Ectodermal cell (in vitro differentiated cells): ENCODE data around the gene RPP40.

Experiments used
- H3K27ac ChIP-seq: 2 replicates; pipeline ENCODE4 v1.7.0; 2013; ENCODE audit warnings: mild to moderate bottlenecking, low read depth, low read length; ENCODE audit not compliant: insufficient read depth, poor library complexity, severe bottlenecking
- H3K27me3 ChIP-seq: 2 replicates; pipeline ENCODE4 v1.7.0; 2013; ENCODE audit warnings: mild to moderate bottlenecking, low read length; ENCODE audit not compliant: insufficient read depth, control insufficient read depth, poor library complexity, severe bottlenecking
- H3K36me3 ChIP-seq: one replicate; pipeline ENCODE4 v1.7.0; 2013; ENCODE audit warnings: low read length; ENCODE audit not compliant: control insufficient read depth, insufficient read depth
- H3K4me1 ChIP-seq: one replicate; pipeline ENCODE4 v1.7.0; 2013; ENCODE audit warnings: low read length; ENCODE audit not compliant: control insufficient read depth, insufficient read depth
- H3K4me3 ChIP-seq: 2 replicates; pipeline ENCODE4 v1.7.0; 2013; ENCODE audit warnings: low read depth, low read length, control low read depth; ENCODE audit not compliant: insufficient read depth
- H3K9me3 ChIP-seq: 2 replicates; pipeline ENCODE4 v1.7.0; 2013; ENCODE audit warnings: mild to moderate bottlenecking, low read length, moderate library complexity; ENCODE audit not compliant: control insufficient read depth
- WGBS, 2 experiments: methylation state at CpG; one replicate each; pipeline ENCODE4 v1.1.7; 2013; ENCODE audit warnings: missing lambda C conversion rate in 2 of 2; 5-methylcytosine and 5-hydroxymethylcytosine counted together

RPP40 gene

DNA sequence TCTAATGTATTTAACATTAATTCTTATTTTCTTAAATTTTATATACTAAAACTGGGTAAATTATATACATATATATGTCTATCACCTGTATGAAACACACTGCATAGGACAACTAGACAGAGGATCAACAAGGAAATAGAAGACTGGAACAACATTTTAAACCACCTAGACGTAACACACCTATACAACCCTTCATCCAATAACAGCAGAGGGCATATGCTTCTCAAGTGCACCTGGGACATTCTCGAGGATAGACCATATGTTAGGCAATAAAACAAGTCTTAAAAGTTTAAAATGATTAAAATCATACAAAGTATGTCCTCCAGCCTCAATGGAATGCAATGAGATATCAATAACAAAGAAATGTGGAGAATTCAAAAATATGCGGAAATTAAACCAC is 45.2 kb downstream of the RPP40 start:
- 78 to 95% methylated on average over 2 of the region's 3 CpGs for WGBS, 2 experiments
- Histone ChIP-seq H3K9me3 (no peaks in the 10 kb centered on the region), H3K4me3 (no peak overlapping the region), H3K27me3 (no peaks in the 10 kb centered on the region), H3K27ac (no peak overlapping the region), H3K36me3 (no peaks in the 10 kb centered on the region), H3K4me1 (no peaks in the 10 kb centered on the region)

DNA sequence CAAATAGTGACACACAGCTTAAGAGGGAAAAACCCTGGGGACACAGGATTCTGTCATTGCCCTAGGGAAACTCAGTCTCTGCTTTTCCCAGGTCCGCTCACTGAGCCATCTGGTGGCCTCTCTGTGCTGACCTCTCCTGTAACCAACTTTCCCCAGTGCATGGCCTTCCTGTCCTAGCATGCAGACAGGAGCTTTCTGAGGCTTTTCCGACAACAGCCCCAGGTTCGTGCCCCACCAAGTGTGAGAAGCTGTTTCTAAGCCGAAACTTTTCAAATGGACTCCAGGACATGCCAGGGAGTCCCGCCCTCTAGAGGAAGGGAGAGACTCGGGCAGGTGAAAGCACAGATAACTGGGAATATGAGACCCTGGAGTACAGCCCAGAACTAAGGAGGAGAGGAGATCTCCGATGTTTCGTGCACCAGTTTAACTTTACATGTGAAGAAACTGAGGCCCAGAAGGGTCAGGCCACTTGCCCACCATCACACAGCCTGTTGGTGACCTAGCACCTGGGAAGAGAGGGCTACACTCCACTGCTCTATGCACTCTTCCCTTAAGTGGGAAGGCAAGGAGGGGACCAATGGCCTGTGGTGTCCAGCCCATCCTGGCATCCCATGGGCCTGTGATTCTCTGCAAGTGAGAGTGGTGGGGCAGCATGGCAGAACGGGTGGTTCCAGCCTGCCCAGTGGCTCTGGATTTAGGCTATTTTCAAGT is 46.2 kb downstream of the RPP40 start:
- Histone ChIP-seq H3K36me3 (no peaks in the 10 kb centered on the region), H3K4me1 (no peaks in the 10 kb centered on the region), H3K9me3 (no peaks in the 10 kb centered on the region), H3K27me3 (no peaks in the 10 kb centered on the region), H3K27ac (no peak overlapping the region), H3K4me3 (no peak overlapping the region)
- whole genome bisulfite sequencing, 2 experiments: 82 to 83% methylated on average over 9 of the region's 9 CpGs

DNA sequence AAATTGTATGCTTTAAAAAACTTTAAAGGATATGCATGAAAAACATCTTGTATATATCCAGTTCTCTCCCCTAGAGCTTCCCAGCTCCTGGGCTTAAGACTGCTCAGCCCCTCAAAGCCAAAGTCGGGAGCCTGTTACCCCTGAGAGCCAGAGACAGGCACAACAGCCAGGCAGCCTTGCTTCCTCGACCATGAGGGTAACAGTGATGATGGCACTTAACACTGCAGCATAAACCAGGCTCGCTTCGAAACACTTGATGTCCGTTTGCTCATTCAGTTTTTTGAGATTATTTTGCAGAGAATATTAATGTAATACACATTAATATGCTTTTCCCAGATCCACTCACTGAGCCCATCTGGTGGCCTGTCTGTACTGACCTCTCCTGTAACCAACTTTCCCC is 47.2 kb downstream of the RPP40 start:
- Histone ChIP-seq H3K9me3 (no peaks in the 10 kb centered on the region), H3K27ac (no peak overlapping the region), H3K27me3 (no peaks in the 10 kb centered on the region), H3K4me3 (no peak overlapping the region), H3K36me3 (no peaks in the 10 kb centered on the region), H3K4me1 (no peaks in the 10 kb centered on the region)
- WGBS, 2 experiments: 94 to 96% methylated on average over 4 to 5 of the region's 5 CpGs

DNA sequence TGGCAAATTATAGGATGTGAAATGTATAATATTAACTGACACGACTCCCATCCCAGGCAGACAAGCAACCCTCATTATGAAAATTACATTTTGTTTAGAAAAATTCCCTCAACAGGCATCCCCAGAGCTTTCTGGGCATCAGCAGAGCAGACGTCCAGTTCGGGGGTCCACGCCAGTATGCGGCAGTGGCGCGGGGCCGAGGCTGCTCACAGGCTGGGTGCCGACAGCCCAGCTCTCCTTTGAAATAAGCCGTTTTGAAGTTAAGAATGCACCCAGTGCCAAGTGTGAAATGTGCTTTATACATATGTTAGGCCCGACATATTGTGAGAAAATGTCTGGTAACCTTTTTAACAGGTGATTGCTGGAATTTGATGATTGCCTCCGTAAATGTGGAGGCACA is 50.4 kb downstream of the RPP40 start:
- no peak overlapping the region for H3K27ac ChIP-seq
- no peak overlapping the region for H3K4me3 ChIP-seq
- WGBS, 2 experiments: 96% methylated on average over 11 to 12 of the region's 12 CpGs
- no peaks in the 10 kb centered on the region for H3K9me3 ChIP-seq
- H3K4me1 ChIP-seq: no peaks in the 10 kb centered on the region
- no peaks in the 10 kb centered on the region for H3K36me3 ChIP-seq
- no peaks in the 10 kb centered on the region for H3K27me3 ChIP-seq

DNA sequence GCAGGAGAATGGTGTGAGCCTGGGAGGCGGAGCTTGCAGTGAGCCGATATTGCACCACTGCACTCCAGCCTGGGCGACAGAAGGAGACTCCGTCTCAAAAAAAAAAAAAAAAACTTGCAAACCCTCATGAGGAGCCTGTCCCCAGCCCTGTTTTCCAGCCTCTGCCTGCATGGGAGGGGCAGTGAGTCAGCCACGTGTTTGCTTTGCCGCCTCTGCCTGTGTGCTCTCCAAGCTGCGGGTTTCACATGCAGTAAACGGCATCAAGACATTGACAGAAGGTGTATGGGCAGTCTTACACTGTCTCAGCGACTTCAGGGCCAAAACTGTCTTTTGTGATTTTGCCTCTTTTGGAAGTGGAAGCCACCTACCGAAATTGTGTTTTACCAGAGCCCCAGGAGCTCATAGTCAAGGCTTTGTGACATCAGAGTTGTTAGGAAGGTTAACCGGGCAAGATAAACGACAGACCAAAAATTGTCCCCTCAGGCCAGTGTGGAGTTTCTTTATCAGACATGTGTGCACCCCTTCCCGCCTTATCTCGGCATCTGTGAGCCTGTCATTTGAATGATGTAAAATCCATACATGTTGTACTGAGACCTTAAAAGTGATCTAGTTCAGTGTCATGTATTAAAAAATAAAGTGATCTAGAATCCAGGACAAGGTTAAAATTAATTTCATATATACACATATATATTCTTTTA is 52.9 kb downstream of the RPP40 start:
- H3K27me3 ChIP-seq: no peaks in the 10 kb centered on the region
- WGBS, 2 experiments: 92 to 93% methylated on average over 14 of the region's 14 CpGs
- H3K27ac ChIP-seq: no peak overlapping the region
- no peaks in the 10 kb centered on the region for H3K4me1 ChIP-seq
- peaks cover 2% of the 10 kb centered on the region for H3K36me3 ChIP-seq
- no peak overlapping the region for H3K4me3 ChIP-seq
- no peaks in the 10 kb centered on the region for H3K9me3 ChIP-seq

DNA sequence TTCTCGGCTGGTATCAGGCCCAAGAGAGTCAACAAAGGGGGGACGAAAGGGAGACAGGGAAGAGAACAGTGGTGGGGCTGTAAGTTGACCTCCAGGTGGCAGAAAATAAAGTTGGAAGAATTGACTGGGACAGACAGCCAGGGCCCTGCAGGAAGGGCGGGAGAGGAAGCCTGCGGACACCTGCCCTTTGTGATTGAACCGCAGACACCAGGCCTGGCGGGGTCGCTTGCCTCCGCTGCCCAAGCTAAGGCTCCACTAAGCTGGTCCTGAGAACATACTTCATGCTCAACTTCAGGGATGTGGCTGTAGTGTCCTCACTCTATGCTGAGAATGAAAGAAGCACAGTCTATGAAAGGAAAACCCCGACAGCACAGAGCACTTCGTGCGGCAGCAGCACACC is 53.8 kb downstream of the RPP40 start:
- no peaks in the 10 kb centered on the region for H3K27me3 ChIP-seq
- no peak overlapping the region for H3K27ac ChIP-seq
- H3K9me3 ChIP-seq: no peaks in the 10 kb centered on the region
- 93 to 94% methylated on average over 11 of the region's 11 CpGs for WGBS, 2 experiments
- H3K4me3 ChIP-seq: no peak overlapping the region
- H3K4me1 ChIP-seq: no peaks in the 10 kb centered on the region
- peaks cover 7% of the 10 kb centered on the region for H3K36me3 ChIP-seq

DNA sequence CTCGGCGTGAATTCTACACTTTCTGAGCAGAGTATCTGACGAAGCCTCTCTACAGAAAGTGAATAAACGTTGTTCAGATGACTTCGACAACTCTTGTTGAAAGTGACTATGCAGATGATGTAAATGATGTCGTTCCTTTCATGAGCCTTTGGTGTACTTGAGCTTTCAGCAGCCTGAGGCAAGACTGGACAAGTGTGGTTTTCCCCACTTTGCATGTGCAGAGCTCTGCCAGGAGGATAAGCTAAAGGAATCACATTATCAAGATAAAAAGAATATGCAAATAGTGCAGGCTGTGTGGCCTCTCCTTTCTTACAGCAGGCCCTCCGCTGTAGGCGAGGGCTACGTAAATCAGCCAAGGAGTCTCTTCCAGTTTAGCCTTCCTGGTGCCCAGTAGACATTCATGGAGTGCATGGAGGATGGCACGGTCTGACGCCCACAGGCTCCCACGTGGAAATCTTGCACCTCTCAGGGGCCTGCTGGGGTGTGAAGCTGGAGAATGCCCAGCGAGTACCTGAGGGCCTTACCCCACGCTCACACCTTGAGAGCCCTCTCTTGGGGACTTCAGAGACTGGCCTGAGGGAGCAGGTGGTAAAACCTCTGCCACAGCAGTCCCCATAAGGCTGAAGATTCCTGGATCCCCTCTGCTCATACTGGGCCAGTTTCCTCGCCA is 54.9 kb downstream of the RPP40 start:
- 88 to 89% methylated on average over 15 of the region's 15 CpGs for WGBS, 2 experiments
- Histone ChIP-seq H3K4me3 (no peak overlapping the region), H3K27ac (no peak overlapping the region), H3K4me1 (no peaks in the 10 kb centered on the region), H3K36me3 (peaks cover 13% of the 10 kb centered on the region), H3K9me3 (no peaks in the 10 kb centered on the region), H3K27me3 (no peaks in the 10 kb centered on the region)

DNA sequence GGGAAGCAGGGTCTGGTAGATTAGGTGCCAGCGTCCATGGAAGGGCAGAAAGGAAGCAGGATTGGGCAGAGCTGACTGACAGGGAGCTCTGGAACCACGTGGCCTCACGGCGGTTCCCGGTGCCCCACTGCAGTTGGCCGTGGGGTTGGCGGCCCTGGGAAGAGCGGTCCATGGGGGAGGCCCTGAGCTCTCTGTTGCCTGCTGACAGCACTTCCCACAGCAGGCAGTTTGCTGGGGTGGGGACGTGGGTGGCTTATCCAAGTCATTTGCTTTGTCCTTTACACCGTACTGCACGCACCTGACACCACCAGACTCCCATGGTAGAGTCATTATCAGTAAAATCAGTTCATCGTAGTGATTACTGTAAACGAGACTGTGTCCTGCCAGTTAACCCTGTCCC is 56.1 kb downstream of the RPP40 start:
- 92 to 93% methylated on average over 13 of the region's 13 CpGs for WGBS, 2 experiments
- Histone ChIP-seq H3K4me3 (no peak overlapping the region), H3K4me1 (no peaks in the 10 kb centered on the region), H3K36me3 (peaks cover 14% of the 10 kb centered on the region), H3K27ac (no peak overlapping the region), H3K9me3 (no peaks in the 10 kb centered on the region), H3K27me3 (no peaks in the 10 kb centered on the region)

DNA sequence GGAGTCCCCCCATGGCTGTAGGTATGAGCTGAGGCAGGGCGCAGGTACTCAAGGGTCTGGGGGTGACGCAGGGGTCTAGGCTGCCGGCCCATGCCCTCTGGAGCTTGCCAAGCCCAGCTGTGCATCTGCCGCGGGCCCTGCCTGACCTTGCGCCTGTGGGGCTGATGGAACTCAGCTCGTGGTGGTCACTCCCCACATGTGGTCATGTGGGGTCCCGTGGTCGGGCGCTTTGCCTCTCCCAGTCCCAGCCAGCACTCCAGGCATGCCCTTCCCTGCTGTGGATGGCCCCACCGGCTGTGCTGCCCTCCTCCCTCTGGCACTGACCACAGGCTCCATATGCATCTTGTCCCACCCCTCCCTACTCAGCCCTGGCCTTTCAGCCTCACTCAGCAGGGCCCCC is 57.3 kb downstream of the RPP40 start:
- Histone ChIP-seq H3K4me1 (no peaks in the 10 kb centered on the region), H3K4me3 (no peak overlapping the region), H3K9me3 (no peaks in the 10 kb centered on the region), H3K27me3 (no peaks in the 10 kb centered on the region), H3K27ac (no peak overlapping the region), H3K36me3 (peaks cover 14% of the 10 kb centered on the region)
- WGBS, 2 experiments: 93 to 96% methylated on average over 11 of the region's 11 CpGs
